Regular cardiac myocyte (primary cell): ENCODE data around the gene HAO1. TPM values are rescaled to one million over a fixed set of nuclear protein-coding genes. Genes with fewer than 3 reads are reported as not detected.

Experiments
- total RNA-seq: library from RNA; depleted of rRNA; stranded (reverse); fragments of >200 nt; gene quantifications from 2 replicates; pipeline ENCODE4 v1.2.3, GENCODE V29; 2014

Gene HAO1
- not detected in 2 replicates for total RNA-seq

GRCh38 chr20:7940341-7940740 lies at the start of gene HAO1:
Gene HAO1, minus strand, starts transcription at chr20:7940458. Its CDS starts 36 bp downstream, at chr20:7940422.

Other genes with a start within 250 kb of the HAO1 start
- gene TMX4, start 79.3 kb upstream of the HAO1 start, total RNA-seq: 21.7 and 26.5 TPM in 2 replicates
- gene PLCB1, start 191.8 kb upstream of the HAO1 start, total RNA-seq: 21.7 and 23.4 TPM in 2 replicates